GDM1 (cell line): ENCODE results near the gene FGD6.
A peak's percentile ranks its signal among the peaks of the same experiment; 100 is the strongest.
"Not testable (repeated sequence)": the region's sequence is repeated elsewhere in the genome, so short reads cannot be mapped to it uniquely, and the experiment has no call there.

ENCODE experiments used
- DNase-seq: peaks from one replicate; lab custom pipeline; 2025; lab: John Stamatoyannopoulos, UW

Gene FGD6

GRCh38 chr12:95178136-95178535 lies 39.1 kb downstream of the FGD6 start:
- no peak for DNase-seq

GRCh38 chr12:95177201-95177768 lies 40.0 kb downstream of the FGD6 start:
- no peak for DNase-seq

- DNase-seq = no peak
These were observed 43.6 kb downstream of the FGD6 start for GRCh38 chr12:95173392-95174251.

- peak; percentile 33 for DNase-seq
These were observed 47.9 kb downstream of the FGD6 start for GRCh38 chr12:95169368-95169767.

- no peak for DNase-seq
These were observed 48.5 kb downstream of the FGD6 start for GRCh38 chr12:95168746-95169145.

GRCh38 chr12:95164656-95165055 lies 52.6 kb downstream of the FGD6 start:
- no peak for DNase-seq

- DNase-seq = no peak
These were observed 58.3 kb downstream of the FGD6 start for GRCh38 chr12:95158919-95159318.

GRCh38 chr12:95151821-95152220 lies 65.4 kb downstream of the FGD6 start:
- DNase-seq = no peak

- no peak for DNase-seq
These were observed 65.9 kb downstream of the FGD6 start for GRCh38 chr12:95151406-95151805.

GRCh38 chr12:95150501-95150900 lies 66.8 kb downstream of the FGD6 start:
- no peak for DNase-seq

GRCh38 chr12:95147866-95148265 lies 69.4 kb downstream of the FGD6 start:
- DNase-seq = no peak

- no peak for DNase-seq
These were observed 70.5 kb downstream of the FGD6 start for GRCh38 chr12:95146769-95147168.

GRCh38 chr12:95143621-95144205 lies 73.6 kb downstream of the FGD6 start:
- DNase-seq = no peak

- no peak for DNase-seq
These were observed 74.7 kb downstream of the FGD6 start for GRCh38 chr12:95142431-95143151.

GRCh38 chr12:95141310-95141709 lies 76.0 kb downstream of the FGD6 start:
- DNase-seq = no peak

- DNase-seq = not testable (repeated sequence)
These were observed 79.2 kb downstream of the FGD6 start for GRCh38 chr12:95138031-95138430.

- DNase-seq = no peak
These were observed 80.7 kb downstream of the FGD6 start for GRCh38 chr12:95136598-95136997.

- no peak for DNase-seq
These were observed 83.2 kb downstream of the FGD6 start for GRCh38 chr12:95134085-95134484.

- DNase-seq = no peak
These were observed 85.5 kb downstream of the FGD6 start for GRCh38 chr12:95131589-95132340.

GRCh38 chr12:95130096-95130495 lies 87.2 kb downstream of the FGD6 start:
- DNase-seq = no peak

- DNase-seq = no peak
These were observed 88.2 kb downstream of the FGD6 start for GRCh38 chr12:95129115-95129514.

GRCh38 chr12:95126736-95127135 lies 90.5 kb downstream of the FGD6 start:
- no peak for DNase-seq
